HepG2 (cell line): Measurements from ENCODE around the gene STKLD1. TPM values are rescaled to one million over a fixed set of nuclear protein-coding genes. Genes with fewer than 3 reads are reported as not detected.

Source experiments
- CTCF ChIP-seq: sonication (generic); formaldehyde crosslinking; IDR thresholded peaks from 2 replicates; pipeline ENCODE4 v1.5.0; 2020; ENCODE audit warnings: mild to moderate bottlenecking, missing genetic modification reagents, moderate library complexity
- HMG20A ChIP-seq: IDR thresholded peaks from 2 replicates; pipeline ENCODE4 v1.6.1; 2016; ENCODE audit warnings: borderline replicate concordance
- KDM2A ChIP-seq: sonication (generic); formaldehyde crosslinking; IDR thresholded peaks from 2 replicates; pipeline ENCODE4 v1.4.0; 2020; ENCODE audit warnings: low read depth, missing genetic modification reagents, borderline replicate concordance
- KLF12 ChIP-seq: sonication (generic); formaldehyde crosslinking; IDR thresholded peaks from 2 replicates; pipeline ENCODE4 v1.4.0; 2020; ENCODE audit warnings: missing genetic modification reagents, borderline replicate concordance
- LCORL ChIP-seq, 2 experiments: fragments of 450-650 bp in 1 of 2; sonication (generic) in 1 of 2; formaldehyde crosslinking in 1 of 2; IDR thresholded peaks; 2 replicates each; pipeline versions ENCODE4 v1.5.0 to v1.6.1; 2017 to 2020; ENCODE audit warnings: antibody characterized with exemption in 1 of 2, missing genetic modification reagents in 1 of 2
- MAZ ChIP-seq, 2 experiments: sonication (generic) in 1 of 2; formaldehyde crosslinking in 1 of 2; IDR thresholded peaks; 2 replicates each; pipeline versions ENCODE4 v1.5.0 to v1.6.1; 2012 to 2020; ENCODE audit warnings: low read depth in 2 of 2, mild to moderate bottlenecking in 2 of 2, borderline replicate concordance in 1 of 2, improper control_type of control experiment in 1 of 2, low read length in 1 of 2, missing genetic modification reagents in 1 of 2, moderate library complexity in 1 of 2
- MEIS1 ChIP-seq: sonication (generic); formaldehyde crosslinking; IDR thresholded peaks from 2 replicates; pipeline ENCODE4 v1.9.0; 2021; ENCODE audit warnings: mild to moderate bottlenecking, missing genetic modification reagents, moderate library complexity, borderline replicate concordance
- MIER3 ChIP-seq: IDR thresholded peaks from 2 replicates; pipeline ENCODE4 v1.6.1; 2016; ENCODE audit warnings: missing compliant biosample characterization, borderline replicate concordance
- PHF8 ChIP-seq: sonication (generic); formaldehyde crosslinking; IDR thresholded peaks from 2 replicates; pipeline ENCODE4 v1.5.0; 2020; ENCODE audit warnings: missing genetic modification reagents
- POLR2AphosphoS2 ChIP-seq: IDR thresholded peaks from 2 replicates; pipeline ENCODE4 v1.6.1; 2011; ENCODE audit warnings: low read depth, low read length, improper control_type of control experiment
- RBM22 ChIP-seq: fragments of 200-400 bp; formaldehyde crosslinking; optimal IDR thresholded peaks from 2 replicates; pipeline ENCODE3; 2017; ENCODE audit warnings: mild to moderate bottlenecking, low read length, moderate library complexity
- SIX1 ChIP-seq: sonication (generic); formaldehyde crosslinking; IDR thresholded peaks from 2 replicates; pipeline ENCODE4 v1.4.0; 2020; ENCODE audit warnings: missing genetic modification reagents, borderline replicate concordance
- TEAD3 ChIP-seq: optimal IDR thresholded peaks from 2 replicates; pipeline ENCODE3; 2016; ENCODE audit warnings: borderline replicate concordance
- ZBTB20 ChIP-seq: sonication (generic); formaldehyde crosslinking; IDR thresholded peaks from 2 replicates; pipeline ENCODE4 v1.8.1; 2023; ENCODE audit warnings: missing genetic modification reagents, low read depth, mild to moderate bottlenecking, borderline replicate concordance
- ZBTB39 ChIP-seq: sonication (generic); formaldehyde crosslinking; IDR thresholded peaks from 2 replicates; pipeline ENCODE4 v1.5.0; 2020; ENCODE audit warnings: missing genetic modification reagents
- ZBTB7B ChIP-seq: sonication (generic); formaldehyde crosslinking; IDR thresholded peaks from 2 replicates; pipeline ENCODE4 v1.4.0; 2020; ENCODE audit warnings: missing genetic modification reagents
- ZFX ChIP-seq: sonication (generic); formaldehyde crosslinking; IDR thresholded peaks from 2 replicates; pipeline ENCODE4 v1.4.0; 2020; ENCODE audit warnings: mild to moderate bottlenecking, low read depth, missing genetic modification reagents, moderate library complexity
- ZNF687 ChIP-seq: sonication (generic); formaldehyde crosslinking; IDR thresholded peaks from 2 replicates; pipeline ENCODE4 v1.5.1; 2020; ENCODE audit warnings: mild to moderate bottlenecking, missing genetic modification reagents, moderate library complexity
- polyA plus RNA-seq, 8 experiments: library from polyadenylated mRNA; depleted of rRNA in 3 of 8; stranded (reverse) in 7 of 8; unstranded in 1 of 8; fragments of >200 nt; fragmentation: Illumina TruSeq in 4 of 8; extraction: Trizol in 4 of 8; gene quantifications; 2 replicates each; pipeline versions ENCODE4 v1.2.1 to v1.2.3, GENCODE V29; 2011 to 2016; ENCODE audit warnings: low read depth in 4 of 8, missing spikeins in 1 of 8, mixed read lengths in 1 of 8; ENCODE audit not compliant: insufficient read depth in 1 of 8
- total RNA-seq, 5 experiments: library from RNA; depleted of rRNA; stranded (reverse); fragments of >200 nt; fragmentation: Illumina TruSeq; extraction: Trizol; gene quantifications; 2 replicates each; pipeline ENCODE4 v1.2.3, GENCODE V29; 2016; ENCODE audit warnings: low read depth in 1 of 5

STKLD1 gene
- total and polyA plus RNA-seq, 2 of the 13 experiments (the other 11 are each of a cell fraction or from before 2014, with no cell fraction given): 1.5 to 2.2 TPM

GRCh38 chr9:133359399-133360175 lies 16.6 kb upstream of the STKLD1 start (continued):
- TF ChIP-seq MAZ (IDR thresholded peaks at IDR 0.05; ENCODE audit: borderline replicate concordance, low read depth, low read length) (no peak), MAZ (CRISPR knock-in tag; IDR thresholded peaks at IDR 0.05; ENCODE audit: low read depth) (0 out of 2 replicates have a peak, but pooled peaks have one; percentile 40), MEIS1 (0 out of 2 replicates have a peak, but pooled peaks have one; percentile 16), LCORL (IDR thresholded peaks at IDR 0.05) (no peak), LCORL (CRISPR knock-in tag; IDR thresholded peaks at IDR 0.05) (0 out of 2 replicates have a peak, but pooled peaks have one; percentile 8), RBM22 (peak; percentile 51), POLR2AphosphoS2 (0 out of 2 replicates have a peak, but pooled peaks have one; percentile 54), ZFX (no peak), ZBTB7B (CRISPR knock-in tag) (no peak), ZBTB20 (CRISPR knock-in tag) (0 out of 2 replicates have a peak, but pooled peaks have one; percentile 19), ZBTB39 (CRISPR knock-in tag) (peak; percentile 30; the same call in 1 of the 2 replicates), KDM2A (CRISPR knock-in tag) (peak; percentile 57; the same call in 1 of the 2 replicates), KLF12 (CRISPR knock-in tag) (peak; percentile 97; the same call in 1 of the 2 replicates), ZNF687 (CRISPR knock-in tag) (peak; percentile 44; the same call in 1 of the 2 replicates), PHF8 (CRISPR knock-in tag) (peak; percentile 7; the same call in 1 of the 2 replicates), CTCF (CRISPR knock-in tag) (peak; percentile 87), HMG20A (no peak), TEAD3 (CRISPR knock-in tag) (peak; percentile 15), SIX1 (CRISPR knock-in tag) (no peak), MIER3 (CRISPR knock-in tag) (0 out of 2 replicates have a peak, but pooled peaks have one; percentile 20)
